HG03103 (cell line): Measurements from ENCODE around the gene NHS.
A peak's percentile ranks its signal among the peaks of the same experiment; 100 is the strongest.
"Not testable (repeated sequence)": the region's sequence is repeated elsewhere in the genome, so short reads cannot be mapped to it uniquely, and the experiment has no call there.

Experiments
- ATAC-seq: cut with Tn5 transposase; IDR thresholded peaks from one replicate; pipeline ENCODE4 v1.9.1; 2021; ENCODE audit warnings: low read depth; ENCODE audit not compliant: unreplicated experiment

Gene NHS

DNA sequence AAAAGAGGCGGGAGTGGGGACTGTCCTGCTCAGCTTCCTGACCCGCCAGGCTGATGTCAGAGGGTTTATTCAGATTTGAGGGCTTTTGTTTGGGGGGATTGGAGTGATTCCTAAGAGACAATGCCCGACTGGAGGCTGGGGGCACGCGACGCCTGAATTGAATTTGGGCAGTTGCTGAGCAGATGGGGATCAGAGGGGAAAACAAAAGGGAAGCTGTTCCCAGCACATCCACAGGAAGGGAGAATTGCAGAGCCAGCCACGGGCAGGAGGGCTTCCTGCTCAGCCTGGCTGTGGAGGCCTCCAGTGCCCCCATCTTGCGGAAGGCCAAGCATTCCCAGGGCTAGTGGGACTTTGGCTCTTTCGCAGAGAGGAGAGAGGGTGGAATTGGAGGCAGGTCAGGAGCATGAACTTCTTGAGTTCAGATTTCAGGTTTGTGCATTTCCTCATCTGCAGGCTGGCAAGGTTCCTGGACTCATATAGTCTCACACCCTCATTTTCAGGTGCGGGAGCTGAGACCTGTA lies 162.8 kb downstream of the NHS start:
- ATAC-seq: no peak

DNA sequence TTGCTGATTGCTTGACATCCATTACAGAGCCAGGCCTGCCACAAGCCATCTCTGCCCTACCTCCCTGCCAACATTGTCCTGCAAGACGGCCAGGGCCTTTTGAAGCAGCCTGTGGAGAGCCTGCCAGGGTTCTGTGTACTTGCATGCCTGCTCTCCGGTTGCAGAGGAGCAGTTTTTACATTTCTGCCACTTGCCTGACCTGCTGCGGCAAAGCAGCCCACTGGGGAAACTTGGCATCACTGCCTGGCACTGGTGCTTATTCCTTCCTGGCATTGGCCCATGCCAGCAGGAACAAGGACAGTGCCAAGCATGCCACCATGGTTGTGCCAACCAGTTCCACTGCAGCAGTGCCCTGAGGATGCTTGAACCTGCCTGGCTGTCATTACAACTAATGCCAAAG lies 167.1 kb downstream of the NHS start:
- ATAC-seq: no peak

DNA sequence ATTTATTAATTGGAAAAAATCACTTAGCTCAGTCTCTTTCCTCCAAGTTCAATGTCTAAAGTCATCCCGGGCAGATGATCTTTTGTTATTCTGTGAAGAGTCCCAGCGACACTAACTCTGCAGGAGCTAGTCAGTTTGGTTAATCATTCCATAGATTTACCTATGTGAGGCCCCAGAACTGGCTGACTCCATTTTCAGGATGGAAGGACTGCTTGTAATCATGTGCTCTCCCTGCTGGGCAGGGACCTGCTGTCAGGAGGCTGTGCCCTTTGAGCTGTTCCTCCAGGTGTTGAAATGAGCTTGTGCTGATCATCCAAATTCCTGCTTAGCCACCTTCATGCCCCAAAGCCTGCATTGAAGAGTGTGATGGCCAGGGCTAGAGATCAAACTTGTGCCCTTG lies 169.8 kb downstream of the NHS start:
- no peak for ATAC-seq

DNA sequence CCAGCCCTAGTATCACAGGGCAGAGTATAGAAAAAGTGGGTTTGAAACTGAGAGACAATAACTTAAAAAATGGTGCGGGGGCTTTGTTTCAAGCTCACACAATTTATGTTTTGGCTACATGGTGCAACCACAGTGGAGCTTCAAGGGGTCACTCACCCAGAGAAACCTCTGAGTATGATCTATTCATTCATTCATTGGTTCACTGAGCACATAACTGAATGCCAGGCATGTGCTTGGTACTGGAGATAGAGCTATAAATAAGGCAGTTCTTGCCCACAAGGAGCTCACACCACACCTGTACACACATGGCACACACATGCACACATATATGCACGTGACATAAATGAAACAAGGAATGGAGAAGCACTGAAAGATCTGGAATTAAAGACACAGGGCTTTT lies 171.4 kb downstream of the NHS start:
- no peak for ATAC-seq

DNA sequence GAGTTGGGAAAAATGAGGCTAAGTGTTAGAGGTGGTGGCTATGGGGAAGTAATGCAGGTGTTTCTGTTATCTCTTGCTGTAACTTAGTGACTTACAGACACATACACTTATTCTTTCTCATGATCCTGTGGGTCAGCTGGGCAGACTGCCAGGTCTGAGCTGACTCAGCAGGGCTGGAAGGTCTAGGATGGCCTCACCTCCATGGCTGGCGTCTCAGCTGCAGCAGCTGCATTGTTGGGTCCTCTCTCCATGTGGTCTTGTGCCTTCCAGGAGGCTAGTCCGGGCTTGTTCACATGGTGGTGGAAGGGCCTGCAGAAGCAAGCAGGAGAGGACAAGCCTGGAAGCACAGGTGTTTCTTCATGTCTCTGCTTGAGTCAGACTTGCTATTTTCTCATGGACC lies 172.7 kb downstream of the NHS start:
- ATAC-seq: peak; percentile 67

DNA sequence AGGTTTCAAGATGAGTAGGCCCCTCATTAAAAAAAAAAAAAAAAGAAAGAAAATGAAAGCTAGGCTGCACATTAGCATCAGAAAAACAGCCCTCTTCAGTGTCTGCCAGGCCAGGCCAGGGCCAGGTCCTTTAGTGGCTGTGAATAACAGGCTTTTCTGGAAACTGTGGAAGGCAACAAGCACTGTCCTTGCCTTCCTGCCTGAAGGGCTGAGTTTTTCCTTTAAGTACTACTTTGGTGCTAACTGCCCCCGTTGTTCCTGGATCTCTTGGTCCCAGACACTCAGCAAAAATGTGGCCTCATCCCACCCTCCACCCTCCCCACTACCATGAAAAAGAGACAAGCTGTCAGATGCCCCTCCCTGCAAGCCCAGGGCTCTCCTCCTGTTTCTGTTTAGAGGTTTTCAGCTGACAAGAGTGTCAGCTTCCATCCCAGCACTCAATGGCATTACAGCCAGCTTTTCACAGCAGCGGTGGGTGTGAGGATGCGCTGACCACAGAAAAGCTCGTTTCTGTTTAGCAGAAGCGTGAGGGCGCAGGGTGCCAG lies 174.2 kb downstream of the NHS start:
- no peak for ATAC-seq

DNA sequence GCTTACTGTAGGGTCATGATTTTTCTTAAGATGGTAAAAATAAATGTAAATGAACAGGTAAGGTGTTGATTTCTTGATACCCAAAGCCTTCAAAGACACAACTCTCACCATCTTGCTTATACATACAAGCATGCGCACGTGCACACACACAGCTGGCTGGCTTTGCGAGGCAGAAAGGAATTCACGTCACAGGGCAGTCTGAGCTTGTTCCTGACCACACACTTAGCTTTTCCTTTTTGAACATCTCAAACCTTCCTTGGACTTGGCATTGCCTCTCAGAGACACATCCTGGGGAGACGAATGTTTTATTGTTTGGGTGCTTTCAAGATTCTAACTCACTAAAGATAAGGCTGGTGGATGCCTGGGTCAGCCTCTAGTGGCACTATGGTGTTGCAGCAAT lies 175.0 kb downstream of the NHS start:
- ATAC-seq: no peak

DNA sequence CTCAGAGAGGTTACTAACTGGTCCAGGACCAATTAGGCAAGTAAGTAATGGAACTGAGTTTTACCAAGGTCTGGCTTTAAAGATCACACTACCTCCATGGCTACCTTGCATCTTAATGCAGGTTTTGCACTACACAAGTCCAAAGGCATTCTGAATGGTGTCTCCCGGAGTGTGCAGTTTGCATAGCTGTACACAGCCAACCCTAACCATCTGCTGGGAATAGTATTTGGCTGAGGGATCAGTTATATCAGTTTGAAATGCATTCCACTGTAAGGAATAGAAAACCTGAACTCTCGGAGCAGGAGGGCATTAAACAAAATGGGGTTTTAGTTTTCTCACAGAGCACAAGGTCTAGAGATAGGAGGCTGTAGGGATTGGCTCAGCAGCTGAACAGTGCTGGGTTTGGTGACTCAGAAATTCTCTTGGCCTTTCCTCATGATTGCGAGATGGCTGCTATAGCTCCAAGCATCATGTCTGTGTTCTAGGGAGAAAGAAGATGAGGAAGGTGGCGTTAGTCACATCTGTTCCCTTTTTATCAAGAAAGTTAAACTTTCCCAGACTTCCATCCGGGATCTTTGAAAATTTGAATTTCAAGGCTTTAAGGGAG lies 177.1 kb downstream of the NHS start:
- ATAC-seq: no peak

DNA sequence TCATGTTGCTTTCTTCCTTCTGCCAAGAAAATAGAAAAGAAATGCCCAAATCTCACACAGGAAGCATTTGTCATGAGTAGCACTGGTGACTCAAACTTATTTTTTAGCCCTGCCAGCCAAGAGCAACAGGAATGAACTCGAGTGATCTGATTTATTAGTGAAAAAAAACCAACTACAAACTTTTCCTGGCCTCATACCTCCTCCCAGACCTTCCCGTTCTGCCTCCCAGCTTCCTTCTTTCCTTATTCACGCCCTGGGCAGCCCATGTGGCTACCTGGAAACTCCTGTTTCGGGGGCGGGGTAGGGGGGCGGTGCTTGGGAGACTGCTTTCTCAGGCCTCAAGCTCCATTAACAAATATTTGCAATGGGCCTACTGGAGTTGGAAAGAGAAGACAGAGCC lies 178.5 kb downstream of the NHS start:
- ATAC-seq: no peak

DNA sequence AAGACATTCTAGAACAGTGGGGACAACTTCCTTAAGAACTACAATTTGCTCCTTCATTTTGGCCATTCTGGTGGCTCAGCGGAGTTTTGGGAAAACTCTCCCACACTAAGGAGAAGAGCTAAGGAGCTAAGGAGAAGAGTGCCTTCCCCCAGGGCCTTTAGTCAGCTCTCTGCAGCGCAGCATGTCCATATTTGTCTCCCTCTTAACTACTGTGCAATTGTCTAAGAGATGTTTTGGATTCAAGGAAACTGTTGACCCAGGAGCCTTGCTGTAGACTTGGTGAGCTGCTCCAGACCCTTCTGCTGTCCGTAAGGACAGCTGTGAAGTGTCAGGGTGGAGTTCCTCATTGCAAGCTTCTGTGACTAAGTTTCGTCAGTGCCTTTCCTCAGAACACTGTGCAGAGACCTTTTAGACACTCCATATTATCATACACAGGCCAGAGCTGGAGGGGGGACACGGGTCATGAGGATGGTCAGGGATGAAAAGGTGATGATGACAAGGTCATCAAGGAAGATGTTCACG lies 179.0 kb downstream of the NHS start:
- ATAC-seq: no peak

DNA sequence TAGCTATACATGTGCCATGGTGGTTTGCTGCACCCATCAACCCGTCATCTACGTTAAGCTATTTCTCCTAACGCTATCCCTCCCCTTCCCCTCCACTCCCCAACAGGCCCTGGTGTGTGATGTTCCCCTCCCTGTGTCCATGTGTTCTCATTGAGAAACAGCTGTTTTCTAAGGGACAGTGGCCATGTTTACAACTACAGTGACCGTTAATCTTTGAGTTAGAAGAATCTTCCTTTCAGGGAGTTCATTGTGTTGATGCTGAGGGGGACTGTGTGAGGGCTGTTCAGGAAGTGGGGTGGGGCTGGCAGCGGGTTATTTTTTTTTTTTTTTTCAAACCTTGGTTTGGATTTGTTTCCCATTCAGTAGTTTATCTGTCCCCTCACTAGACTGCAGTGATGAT lies 179.9 kb downstream of the NHS start:
- no peak for ATAC-seq

DNA sequence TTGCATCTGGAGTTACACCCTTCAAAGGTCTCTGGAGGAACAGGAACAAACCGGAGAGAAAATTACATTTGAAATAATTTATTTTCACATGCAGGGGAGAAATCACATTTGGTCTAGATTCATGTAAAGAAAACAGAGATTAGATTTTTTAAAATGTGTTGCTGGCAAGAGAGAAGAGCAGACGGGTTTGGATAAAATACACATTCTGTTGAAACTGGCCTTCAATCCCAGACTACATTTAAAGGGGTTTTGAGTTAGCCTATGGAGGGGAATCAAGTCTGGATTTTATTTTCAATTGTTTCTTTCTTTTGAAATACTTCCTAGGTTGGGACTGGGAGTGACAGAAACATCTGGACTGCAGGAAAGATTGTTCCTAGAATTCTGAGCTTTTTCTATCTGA lies 180.8 kb downstream of the NHS start:
- no peak for ATAC-seq

DNA sequence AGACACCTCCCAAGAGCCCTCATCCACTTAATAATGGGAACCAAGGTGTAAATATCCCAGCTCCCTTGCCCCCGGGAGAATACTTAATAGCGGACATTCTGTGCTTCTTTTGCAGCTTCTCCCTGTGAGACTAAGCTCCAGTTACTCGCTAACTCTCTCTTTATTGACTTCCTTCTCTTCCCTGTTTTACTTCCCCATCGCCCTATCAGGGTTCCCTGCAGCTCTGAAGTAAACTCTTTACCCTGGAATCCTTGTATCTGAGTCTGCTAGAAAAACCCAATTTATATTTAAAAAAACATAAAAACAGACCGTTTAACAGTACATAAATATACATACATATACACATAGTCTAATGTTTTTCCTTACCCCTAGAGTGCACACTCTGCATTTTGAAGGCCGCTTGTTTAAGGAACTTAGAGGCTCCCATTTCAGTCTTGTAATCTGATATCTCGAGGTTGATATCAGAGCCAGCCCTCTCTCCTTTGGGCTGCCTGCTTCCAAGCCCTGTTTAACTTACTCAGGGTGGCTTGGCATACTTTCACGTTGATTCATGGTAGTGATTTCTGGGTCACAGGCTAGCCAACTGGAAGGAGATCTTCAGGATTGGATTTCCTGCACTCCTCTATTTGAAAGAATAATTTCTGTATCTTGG lies 184.9 kb downstream of the NHS start:
- ATAC-seq: no peak

DNA sequence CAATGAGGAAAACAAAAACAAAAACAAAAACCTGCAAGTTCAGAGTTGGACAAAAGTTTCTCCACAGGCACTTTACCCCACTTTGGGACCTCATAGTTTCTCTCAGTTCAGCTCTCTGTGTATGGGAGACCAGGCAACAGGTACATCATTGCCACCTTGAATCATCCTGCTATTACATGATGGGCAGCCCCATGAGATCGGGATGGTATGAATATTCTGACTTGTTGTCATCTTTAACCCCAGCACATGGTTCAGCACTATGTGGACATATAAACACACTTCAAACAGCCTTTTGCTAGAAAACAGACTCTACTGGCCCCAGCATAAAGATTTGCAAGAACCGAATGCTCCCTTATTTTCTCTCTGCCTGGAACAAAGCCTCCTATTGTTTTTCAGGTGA lies 185.4 kb downstream of the NHS start:
- no peak for ATAC-seq

DNA sequence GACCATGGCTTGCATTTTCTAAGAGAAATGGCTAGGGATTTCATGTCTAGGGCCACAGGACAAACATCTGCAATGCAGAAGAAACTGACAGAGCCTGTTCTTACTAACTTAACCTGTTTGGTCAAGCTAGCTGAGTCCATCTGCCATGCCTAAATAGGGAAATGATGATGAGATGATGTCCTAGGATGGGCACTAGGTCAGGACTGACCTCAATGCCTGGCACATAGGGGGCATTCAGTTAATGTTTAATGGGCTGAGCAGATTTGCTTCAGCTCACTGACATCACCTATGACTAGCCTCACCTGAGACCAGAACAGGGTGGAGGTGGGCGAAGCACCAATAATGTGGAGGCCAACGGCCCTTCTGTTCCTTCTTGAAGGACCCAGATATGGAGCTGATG lies 188.1 kb downstream of the NHS start:
- ATAC-seq: no peak

DNA sequence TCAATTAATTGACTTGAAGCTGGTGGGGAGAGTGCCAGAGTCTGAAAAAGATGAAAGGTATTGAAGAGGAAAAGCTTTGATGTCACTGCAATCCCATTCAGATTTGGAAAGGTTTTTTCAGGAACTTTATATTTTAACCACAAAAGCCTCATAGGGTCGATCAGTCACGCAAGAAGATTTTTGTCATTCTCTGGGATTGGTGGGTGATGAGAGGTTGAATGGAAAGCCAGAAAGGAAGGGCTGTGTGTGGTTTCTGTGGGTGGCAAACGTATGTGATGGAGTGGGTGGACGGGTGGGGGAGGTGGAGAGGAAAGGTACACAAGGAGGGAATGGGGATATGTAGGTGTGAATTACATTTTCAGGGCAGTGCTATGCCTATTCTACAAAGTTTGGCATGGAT lies 188.5 kb downstream of the NHS start:
- ATAC-seq: no peak

DNA sequence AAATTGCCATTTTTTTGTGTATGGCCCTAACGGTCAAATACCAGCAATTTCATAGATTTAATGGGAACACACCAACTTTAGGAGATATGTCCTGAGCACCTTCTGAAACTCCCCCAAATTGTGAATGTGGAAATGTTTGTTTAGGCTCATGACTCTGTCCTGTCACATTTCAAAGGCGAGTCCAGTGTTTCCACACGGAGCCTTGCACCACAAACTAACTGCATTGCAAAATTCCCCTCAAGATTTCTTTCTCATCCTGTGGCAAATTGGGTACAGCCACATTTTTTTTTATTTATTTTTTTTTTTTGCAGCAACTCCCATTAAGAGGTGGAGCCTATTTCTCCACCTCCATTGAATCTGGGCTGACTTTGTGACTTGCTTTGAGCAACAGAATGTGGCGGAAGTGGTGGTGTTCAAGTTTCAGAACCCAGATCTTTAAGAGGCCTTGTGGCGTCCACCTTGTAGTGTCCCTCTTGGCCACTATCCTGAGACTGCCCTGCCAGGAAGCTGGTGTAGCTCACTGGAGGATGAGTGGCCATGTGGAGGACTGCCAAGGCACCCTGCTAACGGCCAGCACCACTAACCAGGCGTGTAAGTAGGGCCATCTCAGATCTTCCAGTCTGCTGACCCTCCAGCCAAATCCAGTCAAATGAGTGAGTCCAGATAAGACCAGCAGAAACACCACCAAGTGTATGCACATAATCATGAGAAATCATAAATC lies 189.8 kb downstream of the NHS start:
- ATAC-seq: no peak

DNA sequence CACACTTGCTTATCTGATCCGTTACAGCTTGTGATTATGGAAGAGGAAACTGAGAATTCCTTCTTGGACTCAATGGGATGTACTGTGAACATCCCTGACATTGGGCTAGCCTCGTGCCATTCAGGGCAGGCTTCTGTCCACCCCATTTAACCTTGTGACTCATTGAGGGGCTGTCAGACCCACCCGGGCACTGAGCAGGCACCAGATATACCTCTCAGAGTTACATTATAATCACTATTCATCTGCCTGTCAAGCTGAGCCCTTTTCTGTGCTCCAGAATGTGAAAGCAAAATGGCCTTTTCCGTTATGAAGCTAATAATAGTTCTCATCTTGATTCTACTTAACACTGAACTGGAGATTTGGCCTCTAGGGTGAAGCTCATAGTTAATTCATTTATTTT lies 191.7 kb downstream of the NHS start:
- ATAC-seq: no peak

DNA sequence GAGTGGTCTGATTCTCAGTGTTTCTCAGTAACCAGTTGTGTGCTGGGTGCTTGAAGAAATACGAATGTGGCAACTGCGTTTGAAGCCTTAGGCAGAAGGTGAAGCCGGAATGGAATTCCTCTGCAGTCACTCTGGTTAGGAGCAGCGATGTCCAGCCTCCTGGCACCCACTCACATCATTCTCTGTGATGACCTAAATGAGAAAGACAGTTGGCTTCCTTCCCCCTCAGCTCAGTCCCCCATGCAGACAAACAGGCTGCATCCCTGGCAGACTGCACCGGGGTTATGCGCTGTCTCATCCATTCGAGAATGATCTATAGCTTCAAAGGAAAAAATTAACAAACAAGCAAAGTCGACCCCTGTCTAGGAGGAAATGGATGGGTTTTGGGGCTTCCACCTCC lies 192.2 kb downstream of the NHS start:
- no peak for ATAC-seq

DNA sequence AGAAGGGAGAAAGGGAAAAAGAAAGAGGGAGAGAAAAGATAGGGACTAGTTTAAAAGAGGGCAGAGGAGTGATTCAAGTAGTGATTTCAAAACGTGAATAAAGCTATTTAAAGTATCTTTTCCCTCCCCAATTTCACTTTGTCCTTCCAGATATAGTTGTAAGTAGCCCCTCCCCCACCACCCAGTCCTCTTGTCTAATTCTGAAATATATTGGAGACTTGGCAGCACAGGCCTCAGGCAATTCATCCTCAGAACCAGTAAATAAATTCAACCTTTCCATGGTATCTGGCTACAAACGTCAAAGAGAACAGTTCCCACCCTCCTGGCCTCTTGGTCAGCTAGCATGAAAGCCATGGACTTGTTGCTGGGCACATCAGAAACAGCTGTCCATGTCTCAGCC lies 192.8 kb downstream of the NHS start:
- no peak for ATAC-seq

DNA sequence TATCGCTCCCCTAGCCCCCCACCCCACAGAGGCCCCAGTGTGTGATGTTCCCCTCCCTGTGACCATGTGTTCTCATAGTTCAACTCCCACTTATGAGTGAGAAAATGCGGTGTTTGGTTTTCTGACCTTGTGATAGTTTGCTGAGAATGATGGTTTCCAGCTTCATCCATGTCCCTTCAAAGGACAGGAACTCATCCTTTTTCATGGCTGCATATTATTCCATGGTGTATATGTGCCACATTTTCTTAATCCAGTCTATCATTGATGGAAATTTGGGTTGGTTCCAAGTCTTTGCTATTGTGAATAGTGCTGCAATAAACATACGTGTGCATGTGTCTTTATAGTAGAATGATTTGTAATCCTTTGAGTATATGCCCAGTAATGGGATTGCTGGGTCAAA lies 193.8 kb downstream of the NHS start:
- ATAC-seq: not testable (repeated sequence)
